Measurements from ENCODE around the gene SEC14L2.
"Not testable (repeated sequence)": the region's sequence is repeated elsewhere in the genome, so short reads cannot be mapped to it uniquely, and the experiment has no call there.

SEC14L2 gene

GRCh38 chr22:30460147-30460546 is 63.3 kb downstream of the SEC14L2 start:
- Histone ChIP-seq H2AFZ (ENCODE audit: low read depth, low read length, severe bottlenecking) (no peak overlapping the region), H3K4me3 (ENCODE audit: insufficient read depth, low read length, poor library complexity, severe bottlenecking) (no peak overlapping the region), H3K9me2 (replicated peaks; ENCODE audit: insufficient read depth, low read length) (no peaks in the 10 kb centered on the region), H3F3A (ENCODE audit: insufficient read depth) (no peaks in the 10 kb centered on the region), H3K79me2 (ENCODE audit: insufficient read depth, low read length) (no peaks in the 10 kb centered on the region), H3K9me3 (ENCODE audit: insufficient read depth, low read length) (no peaks in the 10 kb centered on the region), H3K9ac (ENCODE audit: low read length) (no peak overlapping the region), H3K27me3 (ENCODE audit: low read length) (no peaks in the 10 kb centered on the region), H3K4me2 (ENCODE audit: low read depth, low read length, poor library complexity, severe bottlenecking) (no peak overlapping the region), H3K27ac (ENCODE audit: low read depth, low read length) (no peak overlapping the region), H3K36me3 (ENCODE audit: low read length) (no peaks in the 10 kb centered on the region), H4K20me1 (ENCODE audit: low read depth, low read length) (no peaks in the 10 kb centered on the region)
- TF ChIP-seq CTCF (IDR thresholded peaks at IDR 0.05; ENCODE audit: insufficient read depth, low read length, poor library complexity, severe bottlenecking), result no peak
- no peak for TF ChIP-seq EZH2phosphoT487 (conservative IDR thresholded peaks at IDR 0.05; ENCODE audit: low read length)

- H3K27ac ChIP-seq (ENCODE audit: low read depth, low read length); H2AFZ ChIP-seq (ENCODE audit: low read depth, low read length, severe bottlenecking); H3K79me2 ChIP-seq (ENCODE audit: insufficient read depth, low read length); H3K36me3 ChIP-seq (ENCODE audit: low read length); H3K9ac ChIP-seq (ENCODE audit: low read length); H3K9me2 ChIP-seq (replicated peaks; ENCODE audit: insufficient read depth, low read length); H4K20me1 ChIP-seq (ENCODE audit: low read depth, low read length); H3F3A ChIP-seq (ENCODE audit: insufficient read depth); H3K4me3 ChIP-seq (ENCODE audit: insufficient read depth, low read length, poor library complexity, severe bottlenecking); H3K4me2 ChIP-seq (ENCODE audit: low read depth, low read length, poor library complexity, severe bottlenecking); H3K27me3 ChIP-seq (ENCODE audit: low read length); H3K9me3 ChIP-seq (ENCODE audit: insufficient read depth, low read length): not testable (repeated sequence)
These were observed 63.7 kb downstream of the SEC14L2 start for GRCh38 chr22:30460555-30460954.

- H3K79me2 ChIP-seq (ENCODE audit: insufficient read depth, low read length), result no peaks in the 10 kb centered on the region
- H3K4me3 ChIP-seq (ENCODE audit: insufficient read depth, low read length, poor library complexity, severe bottlenecking), result no peak overlapping the region
- no peak overlapping the region for H3K27ac ChIP-seq (ENCODE audit: low read depth, low read length)
- H2AFZ ChIP-seq (ENCODE audit: low read depth, low read length, severe bottlenecking), result no peak overlapping the region
- no peaks in the 10 kb centered on the region for H3K36me3 ChIP-seq (ENCODE audit: low read length)
- no peaks in the 10 kb centered on the region for H3K9me3 ChIP-seq (ENCODE audit: insufficient read depth, low read length)
- H3K4me2 ChIP-seq (ENCODE audit: low read depth, low read length, poor library complexity, severe bottlenecking), result no peak overlapping the region
- no peaks in the 10 kb centered on the region for H3K9me2 ChIP-seq (replicated peaks; ENCODE audit: insufficient read depth, low read length)
- H3F3A ChIP-seq (ENCODE audit: insufficient read depth), result no peaks in the 10 kb centered on the region
- no peak overlapping the region for H3K9ac ChIP-seq (ENCODE audit: low read length)
- no peak for TF ChIP-seq CTCF (IDR thresholded peaks at IDR 0.05; ENCODE audit: insufficient read depth, low read length, poor library complexity, severe bottlenecking)
- TF ChIP-seq EZH2phosphoT487 (conservative IDR thresholded peaks at IDR 0.05; ENCODE audit: low read length), result no peak
- no peaks in the 10 kb centered on the region for H3K27me3 ChIP-seq (ENCODE audit: low read length)
- no peaks in the 10 kb centered on the region for H4K20me1 ChIP-seq (ENCODE audit: low read depth, low read length)
These were observed 72.3 kb downstream of the SEC14L2 start for GRCh38 chr22:30469165-30469564.

DNA sequence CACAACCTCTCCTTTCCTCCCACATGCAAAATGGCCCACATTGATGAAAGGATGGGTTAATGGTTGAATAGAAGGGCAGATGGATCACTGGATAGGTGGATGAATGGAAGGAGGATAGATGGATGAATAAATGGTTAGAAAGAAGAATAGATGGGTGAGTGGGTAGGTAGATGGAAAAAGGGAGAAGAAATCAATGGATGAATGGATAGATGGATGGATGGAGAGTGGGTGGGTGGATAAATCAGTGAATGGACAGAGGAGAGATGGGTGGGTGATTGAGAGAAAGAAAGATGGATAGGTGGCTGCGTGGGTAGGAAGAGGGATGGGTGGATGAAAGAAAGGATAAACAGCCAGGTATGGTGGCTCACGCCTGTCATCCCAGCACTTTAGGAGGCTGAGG is 73.8 kb downstream of the SEC14L2 start:
- H2AFZ ChIP-seq (ENCODE audit: low read depth, low read length, severe bottlenecking), result no peak overlapping the region
- no peak overlapping the region for H3K4me2 ChIP-seq (ENCODE audit: low read depth, low read length, poor library complexity, severe bottlenecking)
- no peaks in the 10 kb centered on the region for H3K9me3 ChIP-seq (ENCODE audit: insufficient read depth, low read length)
- H3K79me2 ChIP-seq (ENCODE audit: insufficient read depth, low read length), result no peaks in the 10 kb centered on the region
- H3F3A ChIP-seq (ENCODE audit: insufficient read depth), result no peaks in the 10 kb centered on the region
- no peak overlapping the region for H3K9ac ChIP-seq (ENCODE audit: low read length)
- H3K9me2 ChIP-seq (replicated peaks; ENCODE audit: insufficient read depth, low read length), result no peaks in the 10 kb centered on the region
- no peaks in the 10 kb centered on the region for H3K36me3 ChIP-seq (ENCODE audit: low read length)
- no peaks in the 10 kb centered on the region for H3K27me3 ChIP-seq (ENCODE audit: low read length)
- TF ChIP-seq EZH2phosphoT487 (conservative IDR thresholded peaks at IDR 0.05; ENCODE audit: low read length), result no peak
- no peak for TF ChIP-seq CTCF (IDR thresholded peaks at IDR 0.05; ENCODE audit: insufficient read depth, low read length, poor library complexity, severe bottlenecking)
- H3K27ac ChIP-seq (ENCODE audit: low read depth, low read length), result no peak overlapping the region
- no peak overlapping the region for H3K4me3 ChIP-seq (ENCODE audit: insufficient read depth, low read length, poor library complexity, severe bottlenecking)
- no peaks in the 10 kb centered on the region for H4K20me1 ChIP-seq (ENCODE audit: low read depth, low read length)
